H1 (cell line): Measurements from ENCODE around the gene CHRNA1. TPM values are rescaled to one million over a fixed set of nuclear protein-coding genes. Genes with fewer than 3 reads are reported as not detected.

ENCODE experiments used
- CTCF ChIA-PET: fragments of 300-600 bp; sonication (Branson Sonifier 250); formaldehyde crosslinking; loops from one replicate; lab custom pipeline; 2021; ENCODE audit not compliant: partially characterized antibody; lab: Charles Lee
- POLR2A ChIA-PET: fragments of 300-600 bp; sonication (Branson Sonifier 250); formaldehyde crosslinking; loops from one replicate; lab custom pipeline; 2021; ENCODE audit warnings: inconsistent platforms; ENCODE audit not compliant: partially characterized antibody; lab: Charles Lee
- DNase-seq, 2 experiments: peaks; one replicate each; pipeline versions ENCODE4 v3.0.0 to v3.0.0-alpha.2; 2010 to 2022; ENCODE audit warnings: low spot score in 2 of 2, low read depth in 1 of 2, mixed read lengths in 1 of 2
- FAIRE-seq: peaks from 2 replicates; lab custom pipeline; 2011; peaks lifted over from hg19 to GRCh38; lab: Jason Lieb, UNC
- H2AFZ ChIP-seq: 2 replicates; pipeline ENCODE4 v1.8.1; 2012; ENCODE audit warnings: low read length, inconsistent platforms
- H2AK5ac ChIP-seq: 2 replicates; pipeline ENCODE4 v1.6.1; 2013; ENCODE audit warnings: low read depth, low read length
- H2BK120ac ChIP-seq: replicated peaks from 2 replicates; pipeline ENCODE3; 2013; ENCODE audit warnings: low read depth, low read length, inconsistent platforms
- H2BK12ac ChIP-seq: 2 replicates; pipeline ENCODE4 v1.6.1; 2013; ENCODE audit warnings: low read depth, low read length
- H2BK15ac ChIP-seq: 2 replicates; pipeline ENCODE4 v1.6.1; 2013; ENCODE audit warnings: low read length
- H2BK20ac ChIP-seq: 2 replicates; pipeline ENCODE4 v1.6.1; 2013; ENCODE audit warnings: low read length
- H2BK5ac ChIP-seq: 2 replicates; pipeline ENCODE4 v1.6.1; 2013; ENCODE audit warnings: low read depth, low read length
- H3K14ac ChIP-seq: 2 replicates; pipeline ENCODE4 v1.6.1; 2013; ENCODE audit warnings: inconsistent platforms; ENCODE audit not compliant: insufficient read length
- H3K18ac ChIP-seq: 2 replicates; pipeline ENCODE4 v1.6.1; 2013; ENCODE audit warnings: low read length; ENCODE audit errors: extremely low read depth
- H3K23ac ChIP-seq: 2 replicates; pipeline ENCODE4 v1.6.1; 2013; ENCODE audit warnings: inconsistent platforms; ENCODE audit not compliant: insufficient read length
- H3K23me2 ChIP-seq: 2 replicates; pipeline ENCODE4 v1.6.1; 2013; ENCODE audit warnings: low read depth, low read length
- H3K27ac ChIP-seq: 2 replicates; pipeline ENCODE4 v1.6.1; 2011; ENCODE audit warnings: low read depth, low read length, inconsistent platforms
- H3K27me3 ChIP-seq, 4 experiments: replicated peaks in 1 of 4; 1 replicate in 1 of 4; 2 replicates in 3 of 4; pipeline versions ENCODE4 v1.6.1 to v1.8.1; 2011 to 2013; ENCODE audit warnings: low read length in 3 of 4, mild to moderate bottlenecking in 3 of 4, inconsistent platforms in 2 of 4, mixed read lengths in 2 of 4, moderate library complexity in 1 of 4; ENCODE audit not compliant: control insufficient read depth in 3 of 4, insufficient read depth in 3 of 4; ENCODE audit errors: extremely low read depth in 1 of 4
- H3K36me3 ChIP-seq, 4 experiments: 2 replicates each; pipeline versions ENCODE4 v1.6.1 to v1.8.1; 2011 to 2013; ENCODE audit warnings: mild to moderate bottlenecking in 4 of 4, low read length in 3 of 4, moderate library complexity in 2 of 4, control low read depth in 1 of 4, inconsistent platforms in 1 of 4; ENCODE audit not compliant: insufficient read depth in 4 of 4, control insufficient read depth in 2 of 4
- H3K4ac ChIP-seq: replicated peaks from 2 replicates; pipeline ENCODE3; 2013; ENCODE audit warnings: low read length, low read depth, mixed read lengths, inconsistent platforms; ENCODE audit not compliant: insufficient read length
- H3K4me1 ChIP-seq, 4 experiments: replicated peaks in 1 of 4; 1 replicate in 1 of 4; 2 replicates in 3 of 4; pipeline versions ENCODE4 v1.6.1 to v1.8.1; 2011 to 2013; ENCODE audit warnings: low read length in 3 of 4, inconsistent platforms in 2 of 4, mixed read lengths in 1 of 4; ENCODE audit not compliant: insufficient read depth in 4 of 4, control insufficient read depth in 3 of 4
- H3K4me2 ChIP-seq, 2 experiments: 2 replicates each; pipeline versions ENCODE4 v1.6.1 to v1.8.1; 2011 to 2013; ENCODE audit warnings: low read depth in 2 of 2, low read length in 2 of 2, control low read depth in 1 of 2, inconsistent platforms in 1 of 2, mild to moderate bottlenecking in 1 of 2; ENCODE audit not compliant: insufficient read depth in 1 of 2
- H3K4me3 ChIP-seq, 4 experiments: fragments of 200-600, 300-600 bp in 1 of 4; sonication (generic), shearing (Covaris generic), sonication (Bioruptor Twin) in 1 of 4; 2 replicates each; pipeline versions ENCODE4 v1.5.1 to v1.8.1; 2011 to 2016; ENCODE audit warnings: low read length in 4 of 4, low read depth in 3 of 4, control low read depth in 2 of 4, inconsistent platforms in 2 of 4, mild to moderate bottlenecking in 2 of 4, mixed read lengths in 1 of 4, moderate library complexity in 1 of 4; ENCODE audit not compliant: insufficient read depth in 2 of 4; ENCODE audit errors: extremely low read depth in 1 of 4
- H3K56ac ChIP-seq: replicated peaks from 2 replicates; pipeline ENCODE3; 2013; ENCODE audit warnings: low read depth, mild to moderate bottlenecking, mixed read lengths, low read length, inconsistent platforms; ENCODE audit not compliant: insufficient read length
- H3K79me1 ChIP-seq: 2 replicates; pipeline ENCODE4 v1.6.1; 2013; ENCODE audit warnings: low read depth, low read length, control low read depth
- H3K79me2 ChIP-seq, 2 experiments: 2 replicates each; pipeline versions ENCODE4 v1.6.1 to v1.8.1; 2012 to 2013; ENCODE audit warnings: low read length in 2 of 2, mild to moderate bottlenecking in 2 of 2, inconsistent platforms in 1 of 2; ENCODE audit not compliant: insufficient read depth in 2 of 2, control insufficient read depth in 1 of 2
- H3K9ac ChIP-seq, 4 experiments: replicated peaks in 1 of 4; 1 replicate in 1 of 4; 2 replicates in 3 of 4; pipeline versions ENCODE4 v1.6.1 to v1.8.1; 2011 to 2013; ENCODE audit warnings: low read depth in 3 of 4, low read length in 3 of 4, control low read depth in 2 of 4, mild to moderate bottlenecking in 2 of 4, moderate library complexity in 2 of 4, inconsistent platforms in 1 of 4; ENCODE audit errors: extremely low read depth in 1 of 4
- H3K9me3 ChIP-seq, 2 experiments: 2 replicates each; pipeline versions ENCODE4 v1.6.1 to v1.8.1; 2012 to 2013; ENCODE audit warnings: mild to moderate bottlenecking in 2 of 2, moderate library complexity in 2 of 2, control low read depth in 1 of 2, inconsistent platforms in 1 of 2, low read depth in 1 of 2, low read length in 1 of 2, mixed read lengths in 1 of 2; ENCODE audit not compliant: insufficient read depth in 2 of 2
- H4K20me1 ChIP-seq, 2 experiments: replicated peaks in 1 of 2; 2 replicates each; pipeline versions ENCODE3 to v1.8.1; 2011 to 2013; ENCODE audit warnings: inconsistent platforms in 2 of 2, low read length in 2 of 2, mild to moderate bottlenecking in 1 of 2; ENCODE audit not compliant: insufficient read depth in 2 of 2, control insufficient read depth in 1 of 2
- H4K5ac ChIP-seq: 2 replicates; pipeline ENCODE4 v1.6.1; 2013; ENCODE audit warnings: low read length, low read depth, mixed read lengths, inconsistent platforms; ENCODE audit not compliant: insufficient read length
- H4K8ac ChIP-seq: 2 replicates; pipeline ENCODE4 v1.8.0; 2013; ENCODE audit warnings: mild to moderate bottlenecking, moderate library complexity, low read length, inconsistent platforms; ENCODE audit not compliant: insufficient read depth; ENCODE audit errors: extremely low read depth
- H4K91ac ChIP-seq: replicated peaks from 2 replicates; pipeline ENCODE3; 2013; ENCODE audit warnings: low read length, mixed read lengths, inconsistent platforms; ENCODE audit not compliant: insufficient read length
- POLR2A ChIP-seq, 2 experiments: IDR thresholded peaks; 1 replicate in 1 of 2; 2 replicates in 1 of 2; pipeline ENCODE4 v1.6.1; 2011; ENCODE audit warnings: low read depth in 2 of 2, low read length in 2 of 2, mild to moderate bottlenecking in 2 of 2; ENCODE audit errors: control extremely low read depth in 1 of 2
- WGBS, 2 experiments: shearing (Covaris generic) in 1 of 2; methylation state at CpG; one replicate each; pipeline versions ENCODE4 v1.1.6 to v1.1.7; 2013 to 2015; ENCODE audit warnings: low lambda C conversion rate in 2 of 2, mixed read lengths in 2 of 2, inconsistent platforms in 1 of 2, low coverage in 1 of 2, missing lambda C conversion rate in 1 of 2; ENCODE audit not compliant: insufficient replicate concordance in 2 of 2, insufficient coverage in 1 of 2, insufficient read length in 1 of 2; ENCODE audit errors: extremely low coverage in 1 of 2, missing lambda C conversion rate in 1 of 2; 5-methylcytosine and 5-hydroxymethylcytosine counted together
- polyA plus RNA-seq, 7 experiments: library from polyadenylated mRNA; depleted of rRNA in 3 of 7; stranded (reverse) in 5 of 7; unstranded in 2 of 7; fragments of >200 nt in 5 of 7; fragments of 200-250 nt in 2 of 7; gene quantifications; 1 replicate in 5 of 7; 2 replicates in 1 of 7; 4 replicates in 1 of 7; pipeline versions ENCODE4 v1.2.1 to v1.2.3, GENCODE V29; 2011 to 2013; ENCODE audit warnings: missing spikeins in 2 of 7, mixed read lengths in 2 of 7
- total RNA-seq: library from RNA; stranded (reverse); fragmentation: NEBNext Ultra II Directional; extraction: Animal tissue kit (Norgen Biotek cat#: 25700); gene quantifications from 2 replicates; pipeline ENCODE4 v1.2.1, GENCODE V29; 2021

Gene CHRNA1
- total and polyA plus RNA-seq, 2 of the 8 experiments (the other 6 are each of a cell fraction or from before 2014, with no cell fraction given): 0.11 to 0.15 TPM

GRCh38 chr2:174785481-174785880 is 21.2 kb upstream of the CHRNA1 start:
- Histone ChIP-seq H3K79me2 (no peaks in the 10 kb centered on the region), H3K23ac (no peak overlapping the region), H2BK120ac (peak overlapping the region; percentile 25), H3K4me2 (no peak overlapping the region), H3K18ac (peak overlapping the region; percentile 79), H3K79me1 (no peaks in the 10 kb centered on the region), H2BK5ac (no peak overlapping the region), H4K91ac (peak overlapping the region; percentile 9), H2BK15ac (peak overlapping the region; percentile 3; the same call in 1 of the 2 replicates), H3K4me1 (peaks cover 0 to 21% (median 5%) of the 10 kb centered on the region in 4 experiments; a peak in 6 of 7 replicates), H2BK20ac (peak overlapping the region; percentile 76; the same call in 1 of the 2 replicates), H4K5ac (no peak overlapping the region), H3K27ac (no peak overlapping the region), H4K20me1 (no peaks in the 10 kb centered on the region), H3K9ac (no peak overlapping the region), H3K23me2 (no peaks in the 10 kb centered on the region), H3K36me3 (no peaks in the 10 kb centered on the region), H3K56ac (no peak overlapping the region), H2BK12ac (peak overlapping the region; percentile 96), H3K14ac (no peak overlapping the region), H3K9me3 (no peaks in the 10 kb centered on the region), H3K27me3 (no peaks in the 10 kb centered on the region), H3K4ac (peak overlapping the region; percentile 28), H2AFZ (0 out of 2 replicates have a peak overlapping the region, but pooled peaks have one; percentile 4), H3K4me3 (no peak overlapping the region), H2AK5ac (peak overlapping the region; percentile 71; the same call in 1 of the 2 replicates), H4K8ac (no peak overlapping the region)
- ChIA-PET POLR2A (interaction anchor here (2.3 to 2.9 kb wide), 2 partner anchors 11 to 14 kb away, joined by 8 to 12 read pairs; no protein-coding TSS in a partner anchor), CTCF (interaction anchor here (0.8 to 2.5 kb wide), 5 partner anchors 10 to 73 kb away, joined by 3 to 32 read pairs (median 9); no protein-coding TSS in a partner anchor)
- FAIRE-seq (no peak), DNase-seq (no peak)
- 92% methylated on average over 3 of the region's 3 CpGs; no CpG with 5 or more reads in 1 of the 2 experiments for WGBS, 2 experiments
- TF ChIP-seq POLR2A (IDR thresholded peaks at IDR 0.05; ENCODE audit: control extremely low read depth in 1 of 2, low read depth in 2 of 2, low read length in 2 of 2): no peak
